GM12892 (cell line): ENCODE results near the gene BAZ2B.

Experiments used
- POLR2A ChIP-seq: IDR thresholded peaks from 2 replicates; pipeline ENCODE4 v1.6.1; 2011; ENCODE audit warnings: low read depth, low read length, control low read depth
- POLR2AphosphoS5 ChIP-seq: IDR thresholded peaks from 2 replicates; pipeline ENCODE4 v1.6.1; 2011; ENCODE audit warnings: low read depth, low read length, control low read depth
- TAF1 ChIP-seq: IDR thresholded peaks from 2 replicates; pipeline ENCODE4 v1.6.1; 2011; ENCODE audit warnings: low read depth, mild to moderate bottlenecking, control low read depth, low read length, borderline replicate concordance

DNA sequence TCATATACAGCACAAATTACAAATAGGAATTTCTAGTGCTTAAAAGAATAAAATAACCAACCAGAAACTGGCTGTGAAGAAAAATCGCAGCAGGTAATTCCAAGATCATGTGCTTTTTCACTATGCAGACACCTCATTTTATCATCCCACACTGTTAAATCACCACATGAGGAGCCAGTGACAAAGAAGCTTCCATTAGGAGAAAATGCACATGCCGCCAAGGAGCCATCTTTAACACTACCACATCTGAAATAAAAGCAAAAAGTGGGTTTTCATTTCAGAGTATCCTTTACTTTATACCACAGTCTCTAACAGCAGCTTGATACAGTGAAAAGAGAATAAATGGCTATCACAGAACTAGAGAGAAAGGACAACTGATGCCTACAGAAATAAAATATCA lies 336.6 kb downstream of the BAZ2B start:
- TF ChIP-seq POLR2A (no peak), POLR2AphosphoS5 (no peak), TAF1 (no peak)
